ENCODE results near the gene DRP2.
A peak's percentile ranks its signal among the peaks of the same experiment; 100 is the strongest.

DRP2 gene

GRCh38 chrX:101217689-101218088 lies 1.9 kb upstream of the DRP2 start:
- no peak overlapping the region for H3K4me3 Mint-ChIP-seq
- H3K4me1 Mint-ChIP-seq: no peaks in the 10 kb centered on the region
- peaks cover 3% of the 10 kb centered on the region for H3K27me3 Mint-ChIP-seq
- CTCF ChIA-PET: no interaction called here
- H3K27ac Mint-ChIP-seq: no peak overlapping the region
- no peaks in the 10 kb centered on the region for H3K9me3 Mint-ChIP-seq
- DNase-seq: no peak
- no peaks in the 10 kb centered on the region for H3K36me3 Mint-ChIP-seq

GRCh38 chrX:101219864-101220346 lies 319 bp downstream of the DRP2 start:
- H3K9me3 Mint-ChIP-seq: no peaks in the 10 kb centered on the region
- H3K27ac Mint-ChIP-seq: no peak overlapping the region
- peaks cover 3% of the 10 kb centered on the region for H3K27me3 Mint-ChIP-seq
- H3K4me3 Mint-ChIP-seq: no peak overlapping the region
- no peaks in the 10 kb centered on the region for H3K4me1 Mint-ChIP-seq
- CTCF ChIA-PET: interaction anchor here (0.6 kb wide), 1 partner anchor 534 kb away, joined by 3 read pairs; no protein-coding TSS in a partner anchor
- DNase-seq: no peak
- no peaks in the 10 kb centered on the region for H3K36me3 Mint-ChIP-seq

DNA sequence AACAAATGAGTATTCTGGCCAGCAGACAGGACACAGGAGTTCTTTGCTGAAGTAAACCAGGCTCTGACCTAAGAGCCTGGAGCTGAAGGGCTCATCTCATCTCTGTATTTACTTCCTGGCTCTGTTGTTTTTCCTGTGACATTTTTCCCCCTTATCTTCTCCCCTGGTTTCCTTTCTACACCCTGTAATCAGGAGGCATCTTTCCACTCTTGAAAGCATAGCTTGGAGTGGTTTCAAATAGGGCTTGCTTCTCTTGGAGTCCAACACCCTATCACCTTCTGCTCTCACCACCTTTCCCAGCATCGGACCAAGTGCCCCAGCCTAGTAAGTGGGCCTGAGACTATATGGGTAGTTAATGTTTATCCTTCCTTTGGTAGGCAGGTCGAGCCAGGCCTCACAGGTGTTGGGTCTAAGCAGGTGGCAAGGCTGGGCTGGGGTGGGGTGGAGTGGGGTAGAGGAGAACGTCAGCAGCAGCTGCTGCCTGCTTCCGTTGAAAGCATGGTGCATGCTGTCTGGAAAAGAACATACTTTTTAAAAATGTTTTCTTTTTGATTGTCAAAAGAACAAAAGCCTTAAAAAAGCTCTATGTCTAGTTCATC lies 1.2 kb downstream of the DRP2 start:
- peak overlapping the region; percentile 49 for H3K27ac Mint-ChIP-seq
- peaks cover 3% of the 10 kb centered on the region for H3K27me3 Mint-ChIP-seq
- H3K4me3 Mint-ChIP-seq: no peak overlapping the region
- no peaks in the 10 kb centered on the region for H3K4me1 Mint-ChIP-seq
- no peak for DNase-seq
- CTCF ChIA-PET: no interaction called here
- H3K36me3 Mint-ChIP-seq: no peaks in the 10 kb centered on the region
- H3K9me3 Mint-ChIP-seq: no peaks in the 10 kb centered on the region

GRCh38 chrX:101223226-101223625 lies 3.6 kb downstream of the DRP2 start:
- Mint-ChIP-seq H3K4me1 (no peaks in the 10 kb centered on the region), H3K4me3 (no peak overlapping the region), H3K27ac (no peak overlapping the region), H3K27me3 (peaks cover 3% of the 10 kb centered on the region), H3K36me3 (no peaks in the 10 kb centered on the region), H3K9me3 (no peaks in the 10 kb centered on the region)
- no peak for DNase-seq
- CTCF ChIA-PET: no interaction called here

DNA sequence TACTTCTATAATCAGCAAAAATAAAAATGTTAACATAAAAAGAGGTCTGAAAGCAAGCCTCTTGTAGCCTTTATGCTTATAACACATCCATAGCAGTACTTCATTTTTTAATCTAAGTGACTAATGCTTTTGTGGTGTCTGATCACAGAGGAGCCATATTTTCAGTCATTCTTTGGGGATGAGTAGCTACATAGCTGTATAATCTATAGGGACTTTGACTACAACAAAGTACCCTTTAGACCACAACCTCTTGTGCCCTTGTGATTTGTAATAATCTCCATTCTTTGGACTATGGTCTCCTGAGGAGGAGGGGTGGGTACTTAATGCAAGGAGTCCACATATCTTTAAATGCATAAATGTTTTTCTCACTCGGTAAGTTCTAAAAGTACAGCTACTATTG lies 9.6 kb downstream of the DRP2 start:
- Mint-ChIP-seq H3K27ac (no peak overlapping the region), H3K4me3 (no peak overlapping the region), H3K9me3 (no peaks in the 10 kb centered on the region)

GRCh38 chrX:101230636-101231035 lies 11.1 kb downstream of the DRP2 start:
- H3K36me3 Mint-ChIP-seq: no peaks in the 10 kb centered on the region

More for the DNA sequence above, 9.6 kb downstream of the DRP2 start:
- no peaks in the 10 kb centered on the region for H3K4me1 Mint-ChIP-seq
- no peak for DNase-seq
- no peaks in the 10 kb centered on the region for H3K27me3 Mint-ChIP-seq
- CTCF ChIA-PET: no interaction called here
- H3K36me3 Mint-ChIP-seq: no peaks in the 10 kb centered on the region

DNA sequence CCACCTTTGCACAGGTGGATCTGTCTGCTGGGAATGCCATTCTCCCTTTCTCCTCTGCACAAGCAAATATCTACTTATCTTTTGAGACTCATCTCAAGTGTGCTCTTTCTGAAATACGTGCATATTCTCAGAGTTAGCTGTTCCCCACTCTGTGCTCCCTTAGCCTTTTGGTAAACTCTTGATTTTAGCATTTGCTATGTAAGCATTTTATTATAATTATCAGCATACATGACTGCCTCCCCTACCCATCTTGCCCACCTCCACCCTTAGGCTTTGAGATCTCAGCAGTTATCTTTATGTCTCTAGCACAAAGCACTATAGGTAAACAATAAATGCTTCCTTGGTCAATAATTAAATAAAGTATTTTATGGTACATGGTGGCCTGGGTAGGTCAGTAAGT lies 11.5 kb downstream of the DRP2 start:
- Mint-ChIP-seq H3K4me3 (no peak overlapping the region), H3K27ac (no peak overlapping the region), H3K9me3 (no peaks in the 10 kb centered on the region), H3K36me3 (no peaks in the 10 kb centered on the region), H3K4me1 (no peaks in the 10 kb centered on the region), H3K27me3 (no peaks in the 10 kb centered on the region)
- no peak for DNase-seq
- CTCF ChIA-PET: no interaction called here

More at GRCh38 chrX:101230636-101231035, 11.1 kb downstream of the DRP2 start:
- no peaks in the 10 kb centered on the region for H3K9me3 Mint-ChIP-seq
- no peak overlapping the region for H3K4me3 Mint-ChIP-seq
- no peaks in the 10 kb centered on the region for H3K27me3 Mint-ChIP-seq
- DNase-seq: no peak
- CTCF ChIA-PET: no interaction called here
- H3K27ac Mint-ChIP-seq: no peak overlapping the region
- H3K4me1 Mint-ChIP-seq: no peaks in the 10 kb centered on the region

- CTCF ChIA-PET: no interaction called here
- H3K27ac Mint-ChIP-seq: peak overlapping the region; percentile 17
- no peak overlapping the region for H3K4me3 Mint-ChIP-seq
- DNase-seq: no peak
- H3K27me3 Mint-ChIP-seq: no peaks in the 10 kb centered on the region
- no peaks in the 10 kb centered on the region for H3K9me3 Mint-ChIP-seq
- H3K36me3 Mint-ChIP-seq: no peaks in the 10 kb centered on the region
- H3K4me1 Mint-ChIP-seq: no peaks in the 10 kb centered on the region
These were observed 12.7 kb downstream of the DRP2 start for GRCh38 chrX:101232316-101232715.

DNA sequence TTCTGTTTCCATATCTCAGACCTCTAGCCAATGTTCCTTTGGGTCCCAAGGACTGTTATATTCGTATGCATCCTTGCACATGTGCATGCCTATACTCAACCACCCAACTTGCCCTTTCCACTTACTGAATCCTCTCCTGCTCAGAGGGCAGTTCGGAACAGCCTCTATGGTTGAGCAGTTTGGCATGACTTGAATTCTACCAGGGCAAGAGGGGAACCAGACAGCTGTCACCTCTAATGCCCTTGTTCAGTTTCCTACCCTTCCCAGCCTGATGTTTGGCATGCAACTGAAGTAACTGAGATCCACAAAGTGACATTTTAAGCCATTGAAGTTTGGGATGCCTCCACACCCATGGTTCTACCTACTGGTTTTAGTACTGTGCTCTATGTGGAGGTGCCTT lies 17.5 kb downstream of the DRP2 start:
- DNase-seq: no peak
- Mint-ChIP-seq H3K27me3 (no peaks in the 10 kb centered on the region), H3K36me3 (no peaks in the 10 kb centered on the region), H3K9me3 (no peaks in the 10 kb centered on the region), H3K4me1 (no peaks in the 10 kb centered on the region), H3K4me3 (no peak overlapping the region), H3K27ac (no peak overlapping the region)
- CTCF ChIA-PET: no interaction called here

DNA sequence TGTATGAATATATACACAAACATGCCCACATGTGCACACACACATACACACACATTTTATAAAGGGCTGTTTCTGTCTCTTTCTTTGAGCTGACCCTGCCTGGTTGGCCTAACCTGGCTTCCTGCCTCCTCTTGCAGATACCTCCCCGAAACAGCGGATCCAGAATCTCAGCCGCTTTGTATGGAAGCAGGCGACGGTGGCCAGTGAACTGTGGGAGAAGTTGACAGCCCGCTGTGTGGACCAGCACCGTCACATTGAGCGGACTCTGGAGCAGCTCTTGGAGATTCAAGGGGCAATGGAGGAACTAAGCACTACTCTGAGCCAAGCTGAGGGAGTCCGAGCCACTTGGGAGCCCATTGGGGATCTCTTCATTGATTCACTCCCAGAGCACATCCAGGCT lies 21.9 kb downstream of the DRP2 start:
- Mint-ChIP-seq H3K36me3 (no peaks in the 10 kb centered on the region), H3K4me1 (no peaks in the 10 kb centered on the region), H3K4me3 (no peak overlapping the region), H3K9me3 (no peaks in the 10 kb centered on the region), H3K27me3 (no peaks in the 10 kb centered on the region), H3K27ac (no peak overlapping the region)
- DNase-seq: no peak
- CTCF ChIA-PET: no interaction called here

- CTCF ChIA-PET: no interaction called here
- Mint-ChIP-seq H3K27ac (no peak overlapping the region), H3K4me1 (peaks cover 3% of the 10 kb centered on the region), H3K36me3 (no peaks in the 10 kb centered on the region), H3K4me3 (no peak overlapping the region), H3K27me3 (no peaks in the 10 kb centered on the region), H3K9me3 (no peaks in the 10 kb centered on the region)
- no peak for DNase-seq
These were observed 33.0 kb downstream of the DRP2 start for GRCh38 chrX:101252634-101253033.

DNA sequence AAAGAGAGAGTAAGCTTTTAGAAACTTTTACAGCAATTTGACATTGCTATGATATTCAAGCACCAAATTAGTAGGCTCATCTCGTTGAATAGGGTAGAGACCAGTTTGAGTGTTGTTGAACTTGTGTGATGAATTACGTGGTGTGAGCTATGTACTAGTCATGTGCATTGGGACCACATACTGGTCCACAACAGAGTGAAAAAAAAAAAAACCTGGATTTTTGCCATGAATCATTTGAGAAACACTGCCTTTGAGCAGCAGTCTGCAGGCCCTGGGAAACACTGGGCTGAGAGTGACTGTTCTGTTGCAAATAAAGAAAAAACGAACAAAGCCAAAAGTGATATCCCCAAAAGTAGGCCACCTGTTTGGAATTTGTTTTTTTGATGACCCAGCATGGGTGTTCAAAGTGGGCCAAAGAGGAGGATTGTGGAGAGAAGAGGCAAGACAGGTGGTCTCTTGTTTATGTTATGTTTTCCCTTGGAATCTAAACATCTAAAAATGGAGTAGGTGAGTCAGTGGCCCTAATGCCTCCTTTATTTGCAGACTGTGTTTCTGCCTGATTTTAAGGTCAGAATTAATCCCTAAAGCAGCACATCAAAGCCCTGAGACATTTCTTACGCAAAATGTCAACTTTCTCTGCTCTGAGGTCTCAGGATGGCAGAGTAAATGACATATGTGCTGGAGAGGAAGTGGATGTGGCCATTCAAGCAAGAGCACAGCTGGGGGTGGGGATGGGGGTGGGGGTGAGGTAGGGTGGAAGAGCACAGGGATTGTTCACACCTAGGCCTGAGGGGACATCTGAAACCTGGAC lies 38.1 kb downstream of the DRP2 start:
- Mint-ChIP-seq H3K27ac (no peak overlapping the region), H3K27me3 (no peaks in the 10 kb centered on the region), H3K36me3 (no peaks in the 10 kb centered on the region), H3K9me3 (no peaks in the 10 kb centered on the region), H3K4me3 (no peak overlapping the region), H3K4me1 (peaks cover 6% of the 10 kb centered on the region)
- no peak for DNase-seq
- CTCF ChIA-PET: no interaction called here

DNA sequence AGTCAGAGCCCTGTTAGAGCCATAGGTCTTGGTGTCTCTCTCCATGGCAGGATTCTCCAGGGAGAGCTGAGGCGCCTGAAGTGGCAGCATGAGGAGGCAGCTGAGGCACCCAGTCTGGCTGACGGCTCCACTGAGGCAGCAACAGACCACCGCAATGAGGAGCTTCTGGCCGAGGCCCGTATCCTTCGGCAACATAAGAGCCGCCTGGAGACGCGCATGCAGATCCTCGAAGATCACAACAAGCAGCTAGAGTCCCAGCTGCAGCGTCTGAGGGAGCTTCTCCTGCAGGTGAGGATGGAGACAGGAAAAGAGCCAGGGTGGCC lies 38.6 kb downstream of the DRP2 start:
- Mint-ChIP-seq H3K27me3 (no peaks in the 10 kb centered on the region), H3K4me1 (peaks cover 6% of the 10 kb centered on the region), H3K36me3 (no peaks in the 10 kb centered on the region), H3K9me3 (no peaks in the 10 kb centered on the region), H3K4me3 (no peak overlapping the region), H3K27ac (no peak overlapping the region)
- no peak for DNase-seq
- CTCF ChIA-PET: interaction anchor here (0.8 kb wide), 1 partner anchor 29 kb away, joined by 3 read pairs; no protein-coding TSS in a partner anchor

- Mint-ChIP-seq H3K36me3 (no peaks in the 10 kb centered on the region), H3K9me3 (no peaks in the 10 kb centered on the region), H3K27ac (no peak overlapping the region), H3K4me3 (no peak overlapping the region), H3K4me1 (peaks cover 6% of the 10 kb centered on the region), H3K27me3 (no peaks in the 10 kb centered on the region)
- CTCF ChIA-PET: no interaction called here
- DNase-seq: no peak
These were observed 40.8 kb downstream of the DRP2 start for GRCh38 chrX:101260435-101260834.

DNA sequence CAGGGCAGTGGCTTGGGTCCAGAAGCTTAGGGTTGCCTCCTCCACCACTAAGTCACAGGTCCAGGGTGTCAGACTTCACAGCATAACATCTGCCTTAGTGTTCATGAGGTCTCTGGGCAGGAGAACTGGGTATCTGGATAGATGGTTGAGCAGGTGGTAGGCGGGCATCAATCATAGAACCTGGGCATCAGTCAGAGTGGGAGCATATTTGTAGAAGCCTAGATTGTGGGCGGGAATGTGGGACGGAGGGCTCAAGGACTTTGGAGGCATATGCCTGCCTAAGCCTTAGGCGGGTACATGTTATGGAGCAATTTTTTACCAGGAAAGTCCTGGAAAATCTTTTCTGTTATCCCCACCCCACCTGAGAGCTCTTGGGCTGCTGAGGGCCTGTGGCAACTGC lies 43.0 kb downstream of the DRP2 start:
- H3K4me1 Mint-ChIP-seq: peaks cover 3% of the 10 kb centered on the region
- no peak overlapping the region for H3K27ac Mint-ChIP-seq
- no peaks in the 10 kb centered on the region for H3K9me3 Mint-ChIP-seq
- CTCF ChIA-PET: no interaction called here
- no peak for DNase-seq
- H3K4me3 Mint-ChIP-seq: no peak overlapping the region
- no peaks in the 10 kb centered on the region for H3K27me3 Mint-ChIP-seq
- no peaks in the 10 kb centered on the region for H3K36me3 Mint-ChIP-seq

All from activated naive CD4-positive, alpha-beta T cell treated with anti-CD3 and anti-CD28 coated beads, Interleukin-2, amount 10 ng/mL, durations not matched to agents 7 days and 5 days (primary cell).